HCEC 1CT (cell line): Measurements from ENCODE around the gene FAHD1.
"Not testable (repeated sequence)": the region's sequence is repeated elsewhere in the genome, so short reads cannot be mapped to it uniquely, and the experiment has no call there.

Experiments used
- DNase-seq: peaks from one replicate; pipeline ENCODE4 v3.0.0-alpha.2; 2017

Gene FAHD1

DNA sequence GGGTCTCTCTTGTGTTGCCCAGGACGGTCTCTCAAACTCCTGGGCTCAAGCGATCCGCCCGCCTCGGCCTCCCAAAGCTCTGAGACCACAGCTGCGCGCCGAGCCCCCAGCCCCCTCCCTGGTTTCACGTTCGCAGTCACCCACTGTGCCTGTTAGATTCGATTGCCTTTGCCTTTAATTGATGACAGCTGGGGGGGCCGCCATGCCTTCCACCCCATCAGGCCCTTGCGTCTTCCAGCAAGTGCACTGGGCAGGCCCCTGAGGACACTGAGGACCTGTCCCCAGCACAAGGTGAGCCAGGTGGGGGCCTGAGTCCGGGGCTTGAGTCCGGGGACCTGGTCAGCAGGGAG is 36.8 kb upstream of the FAHD1 start:
- DNase-seq: no peak

DNA sequence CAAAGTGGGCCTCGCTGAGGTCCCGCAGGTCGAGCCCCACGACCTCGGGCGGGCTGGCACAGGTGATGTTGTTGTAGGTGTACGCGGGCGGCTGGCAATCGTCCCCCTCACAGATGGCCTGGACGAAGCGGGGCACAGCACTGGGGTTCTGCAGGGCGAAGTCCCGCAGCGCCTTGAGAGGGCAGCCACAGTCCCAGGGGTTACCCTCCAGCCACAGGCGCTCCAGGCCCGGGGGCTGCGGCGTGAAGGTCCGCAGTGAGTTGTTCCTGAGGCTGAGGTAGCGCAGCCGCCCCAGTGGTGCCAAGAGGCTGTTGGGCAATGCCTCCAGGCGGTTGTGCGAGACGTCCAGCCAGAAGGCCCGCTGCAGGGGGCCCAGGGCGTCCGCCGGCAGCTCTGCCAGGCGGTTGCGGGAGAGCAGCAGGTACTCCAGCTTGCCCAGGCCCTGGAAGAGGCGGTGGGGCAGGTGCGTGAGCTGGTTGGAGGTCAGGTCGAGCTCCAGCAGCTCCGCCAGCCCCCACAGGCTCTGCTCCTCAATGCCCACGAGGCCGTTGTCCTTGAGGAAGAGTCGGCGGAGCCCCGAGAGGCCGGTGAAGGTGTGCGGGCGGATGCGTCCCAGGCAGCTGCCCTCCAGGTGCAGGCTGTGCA is 36.3 kb upstream of the FAHD1 start:
- no peak for DNase-seq

DNA sequence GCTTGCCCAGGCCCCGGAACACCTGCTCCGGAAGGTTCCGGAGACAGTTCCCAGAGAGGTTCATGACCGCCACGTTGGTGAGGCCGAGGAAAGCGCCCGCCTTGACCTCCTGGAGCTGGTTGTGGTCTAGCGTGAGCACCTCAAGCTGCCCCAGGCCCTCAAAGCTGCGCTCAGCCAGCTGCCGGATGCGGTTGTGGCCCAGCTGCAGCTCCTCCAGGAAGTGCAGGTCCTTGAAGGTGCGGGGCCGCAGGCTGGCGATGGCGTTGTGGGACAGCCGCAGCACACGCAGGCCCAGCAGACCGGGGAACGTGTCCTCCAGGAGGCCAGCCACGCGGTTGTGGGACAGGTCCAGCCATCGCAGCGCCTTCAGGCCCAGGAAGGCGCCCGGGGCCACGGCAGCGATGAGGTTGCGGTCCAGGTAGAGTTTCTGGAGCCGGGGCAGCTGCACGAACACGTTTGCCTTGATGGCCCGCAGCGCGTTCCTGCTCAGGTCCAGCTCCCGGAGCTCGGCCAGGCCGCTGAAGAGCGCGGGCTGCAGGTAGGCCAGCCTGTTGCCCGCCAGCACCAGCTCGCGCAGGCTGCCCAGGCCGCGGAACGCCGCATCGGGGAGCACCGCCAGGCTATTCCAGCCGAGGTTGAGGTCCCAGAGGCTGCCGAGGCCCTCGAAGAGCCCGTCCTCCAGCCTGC is 35.6 kb upstream of the FAHD1 start:
- no peak for DNase-seq

GRCh38 chr16:1791943-1792812 is 34.8 kb upstream of the FAHD1 start:
- no peak for DNase-seq

DNA sequence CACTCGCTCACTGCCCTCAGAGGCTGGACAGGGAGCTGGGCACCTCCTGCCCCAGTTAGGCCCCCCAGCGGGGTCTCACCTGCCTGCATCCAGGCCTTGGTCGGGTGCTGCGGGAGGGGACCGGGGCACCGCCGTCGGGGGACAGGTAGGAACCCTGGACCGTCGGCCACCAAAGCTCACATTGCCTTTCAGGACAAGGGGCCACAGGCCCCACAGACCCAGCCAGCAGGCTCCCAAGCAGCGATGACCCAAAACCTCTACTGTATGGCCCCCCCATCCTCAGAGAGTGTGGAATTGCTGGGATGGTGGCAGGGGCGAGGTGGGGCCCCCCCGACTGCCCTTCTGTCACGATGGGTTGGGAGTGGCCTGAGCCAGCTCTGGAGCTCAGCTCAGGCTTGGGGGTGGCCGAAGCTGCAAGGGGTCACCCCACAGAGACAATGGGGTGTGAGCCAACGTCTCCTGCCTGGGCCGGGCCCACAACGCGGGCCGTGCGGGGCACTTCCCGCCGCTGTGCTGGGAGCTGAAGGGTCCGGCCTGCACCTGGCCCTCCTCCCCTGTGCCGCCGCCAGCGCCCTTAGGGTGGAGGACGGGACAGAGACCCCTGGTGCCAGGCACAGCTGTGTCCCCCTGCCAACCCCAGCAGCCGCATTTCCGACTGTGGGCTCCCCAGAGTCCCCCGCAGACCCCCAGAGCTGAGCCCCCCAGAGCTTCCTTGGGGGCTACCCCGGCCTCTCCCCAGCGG is 34.0 kb upstream of the FAHD1 start:
- no peak for DNase-seq

- DNase-seq: no peak
These were observed 33.3 kb upstream of the FAHD1 start, which contains the start of gene IGFALS for GRCh38 chr16:1793578-1794220. IGFALS (minus strand) TSS chr16:1793705; CDS start chr16:1793652, 53 bp downstream.

GRCh38 chr16:1794221-1794871 is 32.7 kb upstream of the FAHD1 start:
- DNase-seq: no peak

DNA sequence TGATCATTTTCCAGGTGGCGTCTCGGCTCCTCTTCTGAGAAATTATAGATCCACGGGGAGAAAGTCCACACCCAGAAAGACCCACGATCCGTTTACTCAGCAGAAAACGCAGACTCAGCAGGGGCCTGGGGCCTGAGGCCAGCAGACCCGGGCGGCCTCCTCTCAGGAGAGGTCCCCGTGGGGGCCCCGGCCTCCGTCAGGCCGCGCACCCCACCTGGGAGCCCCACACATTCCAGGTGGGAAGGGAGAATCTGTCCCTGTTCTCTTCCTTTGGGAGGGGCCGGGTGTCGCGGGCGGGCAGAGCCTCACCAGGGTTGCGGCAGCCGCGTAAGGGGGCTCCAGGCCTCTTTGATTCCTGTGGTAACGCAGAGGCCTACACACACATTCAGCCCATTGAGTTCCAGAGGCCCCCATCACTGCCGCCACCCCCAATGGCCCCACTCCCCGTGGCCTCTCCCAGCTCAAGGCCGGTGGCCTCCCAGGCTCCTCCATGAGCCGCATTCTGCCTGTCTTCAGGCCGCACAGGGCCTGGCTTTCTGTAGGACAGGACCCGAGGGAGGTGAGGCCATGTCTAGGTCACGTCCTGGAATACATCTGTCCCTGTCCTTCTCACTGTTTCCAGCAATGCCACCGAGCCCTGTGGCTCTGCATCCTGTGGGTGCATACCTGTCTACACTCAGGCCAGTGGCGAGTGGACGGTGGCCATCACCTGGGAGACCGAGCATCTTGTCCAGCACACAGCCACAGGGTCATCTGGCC is 31.9 kb upstream of the FAHD1 start:
- DNase-seq: no peak

DNA sequence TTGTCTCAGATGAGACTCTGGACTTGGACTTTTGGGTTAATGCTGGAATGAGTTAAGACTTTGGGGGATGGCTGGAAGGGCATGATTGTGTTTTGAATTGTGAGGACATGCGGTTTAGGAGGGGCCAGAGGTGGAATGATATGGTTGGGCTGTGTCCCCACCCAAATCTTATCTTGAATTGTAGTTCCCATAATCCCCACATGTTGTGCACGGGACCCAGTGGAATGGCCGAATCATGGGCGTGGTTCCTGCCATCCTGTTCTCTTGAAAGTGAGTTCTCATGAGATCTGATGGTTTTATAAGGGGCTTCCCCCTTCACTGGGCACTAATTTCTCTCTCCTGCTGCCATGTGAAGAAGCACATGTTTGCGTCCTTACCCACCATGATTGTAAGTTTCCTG is 27.7 kb upstream of the FAHD1 start:
- DNase-seq: not testable (repeated sequence)

DNA sequence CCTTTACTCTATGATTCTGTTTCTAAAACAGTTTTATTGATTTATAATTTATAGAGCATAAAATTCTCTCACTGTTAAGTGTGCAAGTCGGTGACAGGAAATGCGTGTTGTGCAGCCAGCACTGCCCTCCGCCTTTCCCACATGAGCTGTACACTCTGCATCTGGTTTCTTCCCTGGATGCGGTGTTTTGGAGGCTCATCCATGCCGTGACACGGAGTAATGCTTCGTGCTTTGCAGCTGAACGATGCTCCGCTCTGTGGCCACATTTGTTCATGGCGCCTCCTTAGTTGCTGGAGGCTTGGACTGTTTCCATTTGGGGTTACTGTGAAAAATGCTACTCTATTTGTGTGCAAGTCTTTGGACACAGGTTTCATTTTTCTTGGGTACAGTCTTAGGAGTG is 26.3 kb upstream of the FAHD1 start:
- DNase-seq: no peak

GRCh38 chr16:1807626-1808025 is 19.4 kb upstream of the FAHD1 start:
- no peak for DNase-seq

DNA sequence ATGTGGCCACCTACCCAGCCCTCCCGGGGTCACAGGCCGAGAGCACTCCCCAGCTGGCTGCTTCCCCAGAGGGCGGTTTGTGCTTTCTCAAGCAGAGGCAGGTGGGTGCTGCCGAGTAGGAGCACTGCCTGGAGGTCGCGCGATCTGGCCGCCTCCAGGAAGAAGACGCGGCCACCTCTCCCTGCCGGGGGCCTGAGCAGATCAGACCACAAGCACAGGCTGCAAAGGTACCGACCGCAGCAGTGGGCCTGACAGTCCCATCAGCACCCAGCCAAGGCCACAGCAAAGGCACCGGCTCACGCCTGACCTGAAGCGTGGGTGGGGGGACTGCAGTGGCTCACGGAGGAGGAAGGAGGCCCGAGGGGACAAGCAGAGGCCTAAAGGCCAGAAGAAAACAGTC is 18.3 kb upstream of the FAHD1 start:
- DNase-seq: no peak

DNA sequence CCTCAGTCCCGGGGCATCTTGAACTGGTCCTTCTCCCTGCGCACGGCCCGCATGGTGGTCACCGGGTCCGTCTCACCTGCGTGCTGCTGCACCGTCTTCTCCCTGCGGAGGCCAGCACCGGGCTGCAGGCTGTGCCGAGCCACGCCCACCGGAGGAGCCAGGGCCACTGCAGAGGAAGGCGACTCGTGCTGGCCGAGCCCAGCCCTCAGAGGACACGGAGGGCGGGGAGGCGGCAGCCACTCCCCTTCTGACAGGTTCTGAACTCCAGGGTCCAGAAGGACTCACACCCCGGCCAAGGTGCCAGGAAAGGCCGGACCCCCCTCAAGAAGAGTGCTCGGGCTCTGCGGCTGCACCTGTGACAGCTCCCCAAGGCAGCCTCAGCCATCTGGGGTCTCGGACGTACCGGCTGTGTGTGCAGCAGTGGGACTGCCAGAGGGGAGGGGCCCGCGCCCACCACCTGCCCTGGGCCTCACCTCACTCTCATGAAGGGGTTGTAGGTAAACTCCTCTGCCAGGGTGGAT is 17.7 kb upstream of the FAHD1 start:
- no peak for DNase-seq

DNA sequence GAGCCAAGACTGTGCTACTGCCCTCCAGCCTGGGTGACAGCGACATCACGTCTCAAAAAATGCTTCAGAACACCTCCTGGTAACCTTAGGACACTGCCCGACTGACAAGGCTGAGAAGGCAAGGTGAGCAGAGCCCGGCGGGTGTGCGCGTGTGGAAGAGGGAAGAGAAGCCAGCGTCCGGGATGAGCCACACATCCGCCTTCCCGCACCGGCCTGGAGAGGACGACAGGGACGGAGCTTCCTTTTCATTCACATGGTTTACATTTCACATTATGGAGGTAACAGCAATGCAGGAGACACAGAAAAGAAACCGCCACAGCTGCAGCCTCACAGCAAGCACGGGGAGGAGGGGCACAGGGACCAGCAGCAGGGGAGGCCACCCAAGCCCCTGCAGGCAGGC is 16.9 kb upstream of the FAHD1 start:
- DNase-seq: no peak

GRCh38 chr16:1810536-1810935 is 16.5 kb upstream of the FAHD1 start:
- no peak for DNase-seq

DNA sequence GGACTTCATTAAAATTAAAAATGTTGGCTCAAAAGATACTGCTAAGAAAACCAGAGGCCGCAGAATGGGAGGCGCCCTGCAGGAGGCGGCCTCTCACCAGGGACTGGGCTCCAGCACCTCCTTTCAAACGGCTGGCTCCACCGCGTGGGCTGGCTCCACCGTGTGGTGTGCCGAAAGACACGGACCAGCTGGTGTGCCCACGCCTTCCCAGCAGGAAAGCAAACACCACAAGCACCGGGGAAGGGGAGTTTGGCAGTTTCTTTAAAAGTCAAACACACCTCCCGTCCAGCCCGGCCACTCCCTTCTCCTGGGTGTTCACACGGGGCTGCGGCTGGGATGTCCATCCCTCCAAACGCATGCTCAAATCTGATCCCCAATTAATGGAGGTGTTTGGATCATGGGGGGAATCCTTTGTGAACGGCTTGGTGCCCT is 14.3 kb upstream of the FAHD1 start:
- peak; percentile 63 for DNase-seq

DNA sequence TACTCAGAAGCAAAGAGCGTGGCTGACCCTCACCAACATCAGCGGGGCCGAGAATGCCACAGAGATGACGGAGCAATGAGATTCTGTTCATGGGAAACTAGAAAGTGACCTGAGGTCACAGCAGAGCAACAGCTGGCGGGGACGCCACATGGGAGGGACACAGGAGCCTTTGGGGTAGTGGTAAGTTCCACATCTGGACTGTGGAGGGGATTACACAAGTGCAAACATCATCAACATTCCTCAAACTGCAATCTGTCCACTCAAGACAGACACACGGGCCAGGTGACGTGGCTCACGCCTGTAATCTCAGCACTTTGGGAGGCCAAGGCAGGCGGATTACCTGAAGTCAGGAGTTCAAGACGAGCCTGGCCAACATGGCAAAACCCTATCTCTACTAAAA is 11.5 kb upstream of the FAHD1 start:
- DNase-seq: no peak

DNA sequence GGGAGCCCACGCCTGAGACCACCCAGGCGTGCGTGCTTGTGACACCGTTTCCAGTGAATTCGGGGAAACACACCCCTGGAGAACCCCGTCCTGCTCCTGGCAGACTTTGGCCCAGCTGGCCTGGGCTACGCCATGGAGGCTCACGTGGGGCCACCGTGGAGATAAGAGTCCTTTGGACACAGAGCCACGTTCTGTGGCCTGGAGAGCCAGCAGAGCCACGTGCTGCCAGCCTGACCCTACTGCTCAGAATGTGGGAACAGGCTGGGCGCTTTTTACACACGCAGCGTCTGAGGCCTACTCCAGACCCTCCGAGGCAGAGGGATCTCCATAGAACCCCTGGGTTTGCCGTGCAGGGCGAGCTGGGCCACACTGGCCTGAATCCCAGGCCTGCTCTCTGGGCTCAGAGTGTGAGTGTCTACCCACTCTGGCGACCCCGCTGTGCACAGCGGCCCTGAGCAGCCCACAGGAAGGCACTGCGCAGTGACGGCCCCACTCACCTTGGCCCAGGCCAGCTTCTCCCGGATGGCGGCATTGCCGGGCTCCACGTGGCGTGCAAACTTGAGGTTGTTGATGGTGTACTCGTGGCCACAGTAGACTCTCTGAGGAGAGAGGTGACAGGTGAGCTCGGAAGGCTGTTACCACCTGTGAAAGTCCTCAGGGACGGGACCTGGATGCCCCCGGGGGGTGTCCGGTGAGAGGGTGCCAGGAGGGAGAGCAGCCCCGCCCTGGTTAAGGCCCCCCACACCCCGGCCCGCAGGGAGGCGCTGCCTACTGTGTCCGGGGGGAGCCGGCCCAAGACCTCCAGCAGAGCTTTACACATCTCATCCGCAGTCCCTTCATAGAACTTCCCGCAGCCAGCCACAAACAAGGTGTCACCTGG is 10.4 kb upstream of the FAHD1 start:
- DNase-seq: no peak

DNA sequence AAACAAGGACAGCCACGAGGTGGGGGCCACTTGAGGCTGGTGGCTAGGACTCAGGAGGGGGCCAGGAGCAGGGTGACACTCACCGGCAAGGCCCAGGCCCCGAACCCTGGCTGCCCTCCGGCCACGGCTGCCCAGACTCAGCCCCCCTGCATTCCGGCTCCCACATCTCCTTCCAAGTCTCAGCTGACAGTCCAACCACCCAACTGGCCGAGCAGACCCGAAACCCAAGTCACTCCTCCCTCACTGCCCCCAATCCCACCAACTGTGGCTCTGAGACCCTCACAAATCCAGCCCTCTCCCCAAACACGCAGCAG is 9.8 kb upstream of the FAHD1 start:
- DNase-seq: no peak

- DNase-seq: no peak
These were observed 9.3 kb upstream of the FAHD1 start for GRCh38 chr16:1817716-1818115.
